ENCODE results near the gene MAP4. TPM values are rescaled to one million over a fixed set of nuclear protein-coding genes. Genes with fewer than 3 reads are reported as not detected.

Gene MAP4
- total RNA-seq, 1 experiment from 2014 or later: 150 TPM

- Mint-ChIP-seq H3K27me3 (ENCODE audit: unreplicated experiment) (no peaks in the 10 kb centered on the region), H3K4me1 (ENCODE audit: low read depth, unreplicated experiment) (no peaks in the 10 kb centered on the region), H3K36me3 (ENCODE audit: insufficient read depth, unreplicated experiment) (no peaks in the 10 kb centered on the region), H3K27ac (ENCODE audit: unreplicated experiment) (no peak overlapping the region), H3K9me3 (ENCODE audit: low read depth, unreplicated experiment) (no peaks in the 10 kb centered on the region), H3K4me3 (ENCODE audit: low read depth, unreplicated experiment) (no peak overlapping the region)
- intact Hi-C loops (cut with micrococcal nuclease; ENCODE audit: unreplicated experiment): no loop called here
- DNase-seq: no peak
- no peak for TF ChIP-seq CTCF (IDR thresholded peaks at IDR 0.05; ENCODE audit: unreplicated experiment)
- CTCF ChIA-PET: interaction anchor here (0.6 to 0.7 kb wide), 2 partner anchors 10 to 11 kb away, joined by 3 read pairs; no protein-coding TSS in a partner anchor
- BruUV-seq (replicated peaks): no TSS peak
These were observed 13.4 kb downstream of the MAP4 start for GRCh38 chr3:48002787-48003186.

- no peak for TF ChIP-seq CTCF (IDR thresholded peaks at IDR 0.05; ENCODE audit: unreplicated experiment)
- Mint-ChIP-seq H3K36me3 (ENCODE audit: insufficient read depth, unreplicated experiment) (no peaks in the 10 kb centered on the region), H3K4me3 (ENCODE audit: low read depth, unreplicated experiment) (no peak overlapping the region), H3K27ac (ENCODE audit: unreplicated experiment) (no peak overlapping the region), H3K27me3 (ENCODE audit: unreplicated experiment) (no peaks in the 10 kb centered on the region), H3K9me3 (ENCODE audit: low read depth, unreplicated experiment) (no peaks in the 10 kb centered on the region), H3K4me1 (ENCODE audit: low read depth, unreplicated experiment) (no peaks in the 10 kb centered on the region)
- CTCF ChIA-PET: interaction anchor here (0.7 to 0.9 kb wide), 3 partner anchors 11 to 446 kb away, joined by 3 to 7 read pairs (median 3); no protein-coding TSS in a partner anchor
- intact Hi-C loops (cut with micrococcal nuclease; ENCODE audit: unreplicated experiment): no loop called here
- DNase-seq: no peak
- BruUV-seq (replicated peaks): no TSS peak
These were observed 14.2 kb downstream of the MAP4 start for GRCh38 chr3:48001991-48002390.

- H3K27me3 Mint-ChIP-seq (ENCODE audit: unreplicated experiment): no peaks in the 10 kb centered on the region
- DNase-seq: no peak
- peaks cover 6% of the 10 kb centered on the region for H3K36me3 Mint-ChIP-seq (ENCODE audit: insufficient read depth, unreplicated experiment)
- H3K27ac Mint-ChIP-seq (ENCODE audit: unreplicated experiment): no peak overlapping the region
- no TSS peak for BruUV-seq (replicated peaks)
- H3K4me3 Mint-ChIP-seq (ENCODE audit: low read depth, unreplicated experiment): no peak overlapping the region
- CTCF ChIA-PET: no interaction called here
- intact Hi-C loops (cut with micrococcal nuclease; ENCODE audit: unreplicated experiment): no loop called here
- no peaks in the 10 kb centered on the region for H3K4me1 Mint-ChIP-seq (ENCODE audit: low read depth, unreplicated experiment)
- H3K9me3 Mint-ChIP-seq (ENCODE audit: low read depth, unreplicated experiment): no peaks in the 10 kb centered on the region
- no peak for TF ChIP-seq CTCF (IDR thresholded peaks at IDR 0.05; ENCODE audit: unreplicated experiment)
These were observed 16.0 kb downstream of the MAP4 start for GRCh38 chr3:48000212-48000611.

- no peak for TF ChIP-seq CTCF (IDR thresholded peaks at IDR 0.05; ENCODE audit: unreplicated experiment)
- CTCF ChIA-PET: no interaction called here
- no peaks in the 10 kb centered on the region for H3K9me3 Mint-ChIP-seq (ENCODE audit: low read depth, unreplicated experiment)
- no peaks in the 10 kb centered on the region for H3K4me1 Mint-ChIP-seq (ENCODE audit: low read depth, unreplicated experiment)
- H3K4me3 Mint-ChIP-seq (ENCODE audit: low read depth, unreplicated experiment): no peak overlapping the region
- DNase-seq: no peak
- H3K27me3 Mint-ChIP-seq (ENCODE audit: unreplicated experiment): no peaks in the 10 kb centered on the region
- no TSS peak for BruUV-seq (replicated peaks)
- intact Hi-C loops (cut with micrococcal nuclease; ENCODE audit: unreplicated experiment): no loop called here
- H3K36me3 Mint-ChIP-seq (ENCODE audit: insufficient read depth, unreplicated experiment): peaks cover 6% of the 10 kb centered on the region
- H3K27ac Mint-ChIP-seq (ENCODE audit: unreplicated experiment): no peak overlapping the region
These were observed 19.8 kb downstream of the MAP4 start for GRCh38 chr3:47996440-47996839.

All from Calu3 (cell line).